GM23248 (cell line): ENCODE measurements around the gene TCF4. TPM values are rescaled to one million over a fixed set of nuclear protein-coding genes. Genes with fewer than 3 reads are reported as not detected.

Experiments
- DNase-seq: peaks from one replicate; pipeline ENCODE4 v3.0.0-alpha.2; 2015
- H2AFZ ChIP-seq: fragments of 200-600 bp; sonication (generic); 2 replicates; pipeline ENCODE4 v1.6.1; 2016; ENCODE audit warnings: antibody characterized with exemption
- H3F3A ChIP-seq: fragments of 200-600 bp; sonication (generic); 2 replicates; pipeline ENCODE4 v1.6.1; 2016; ENCODE audit warnings: mild to moderate bottlenecking, antibody characterized with exemption, mixed run types; ENCODE audit not compliant: insufficient read depth
- H3K27ac ChIP-seq: fragments of 200-600 bp; sonication (generic); 2 replicates; pipeline ENCODE4 v1.5.1; 2016; ENCODE audit warnings: mild to moderate bottlenecking
- H3K27me3 ChIP-seq: fragments of 200-600 bp; sonication (generic); replicated peaks from 2 replicates; pipeline ENCODE4 v1.6.1; 2016; ENCODE audit warnings: mild to moderate bottlenecking; ENCODE audit not compliant: insufficient read depth
- H3K36me3 ChIP-seq: fragments of 200-600 bp; sonication (generic); 2 replicates; pipeline ENCODE4 v1.6.1; 2016; ENCODE audit warnings: low read depth, mild to moderate bottlenecking
- H3K4me1 ChIP-seq: fragments of 200-600 bp; sonication (generic); 2 replicates; pipeline ENCODE4 v1.6.1; 2016; ENCODE audit warnings: mild to moderate bottlenecking; ENCODE audit not compliant: insufficient read depth
- H3K4me2 ChIP-seq: fragments of 200-600 bp; sonication (generic); one replicate; pipeline ENCODE4 v1.6.1; 2016; ENCODE audit warnings: mild to moderate bottlenecking; ENCODE audit not compliant: unreplicated experiment
- H3K4me3 ChIP-seq: fragments of 200-600 bp; sonication (generic); 2 replicates; pipeline ENCODE4 v1.5.1; 2016; ENCODE audit warnings: mild to moderate bottlenecking
- H3K79me2 ChIP-seq: fragments of 200-600 bp; sonication (generic); 2 replicates; pipeline ENCODE4 v1.6.1; 2016; ENCODE audit warnings: mild to moderate bottlenecking; ENCODE audit not compliant: insufficient read depth
- H3K9ac ChIP-seq: fragments of 200-600 bp; sonication (generic); 2 replicates; pipeline ENCODE4 v1.6.1; 2016; ENCODE audit warnings: mild to moderate bottlenecking
- H3K9me2 ChIP-seq: fragments of 200-600 bp; sonication (generic); 2 replicates; pipeline ENCODE4 v1.6.1; 2016; ENCODE audit warnings: mixed run types, mild to moderate bottlenecking, moderate library complexity; ENCODE audit not compliant: insufficient read depth
- H3K9me3 ChIP-seq: fragments of 200-600 bp; sonication (generic); one replicate; pipeline ENCODE4 v1.6.1; 2017; ENCODE audit warnings: low read depth
- H4K20me1 ChIP-seq: fragments of 200-600 bp; sonication (generic); 2 replicates; pipeline ENCODE4 v1.6.0; 2016; ENCODE audit not compliant: insufficient read depth
- EZH2 ChIP-seq: fragments of 200-600 bp; sonication (generic); IDR thresholded peaks from 2 replicates; pipeline ENCODE4 v1.6.1; 2018; ENCODE audit warnings: antibody characterized with exemption, mild to moderate bottlenecking; ENCODE audit not compliant: insufficient read depth, poor library complexity, severe bottlenecking
- EZH2phosphoT487 ChIP-seq: fragments of 200-600 bp; sonication (generic); IDR thresholded peaks from 2 replicates; pipeline ENCODE4 v1.6.1; 2018; ENCODE audit warnings: antibody characterized with exemption, moderate library complexity, mild to moderate bottlenecking, low read depth; ENCODE audit not compliant: insufficient read depth
- WGBS, 2 experiments: methylation state at CpG; one replicate each; pipeline ENCODE4 v1.1.6; 2015 to 2017; ENCODE audit warnings: low lambda C conversion rate in 2 of 2, low coverage in 1 of 2; ENCODE audit errors: missing lambda C conversion rate in 2 of 2; 5-methylcytosine and 5-hydroxymethylcytosine counted together
- in situ Hi-C: fragments of 300-500 bp; cut with MboI; formaldehyde crosslinking; loops from 2 replicates; pipeline ENCODE4 v1.15.0; 2020
- polyA plus RNA-seq: library from polyadenylated mRNA; unstranded; fragments of >200 nt; fragmentation: Nextera tagmentation; extraction: Ambion mirVana; gene quantifications from 2 replicates; pipeline ENCODE4 v1.2.1, GENCODE V29; 2016
- total RNA-seq: library from RNA; depleted of rRNA; stranded (reverse); fragments of >200 nt; shearing (Covaris generic); gene quantifications from 2 replicates; pipeline ENCODE4 v1.2.3, GENCODE V29; 2014

TCF4 gene
- total and polyA plus RNA-seq, 2 experiments from 2014 or later, result 54.5 to 59.3 TPM

DNA sequence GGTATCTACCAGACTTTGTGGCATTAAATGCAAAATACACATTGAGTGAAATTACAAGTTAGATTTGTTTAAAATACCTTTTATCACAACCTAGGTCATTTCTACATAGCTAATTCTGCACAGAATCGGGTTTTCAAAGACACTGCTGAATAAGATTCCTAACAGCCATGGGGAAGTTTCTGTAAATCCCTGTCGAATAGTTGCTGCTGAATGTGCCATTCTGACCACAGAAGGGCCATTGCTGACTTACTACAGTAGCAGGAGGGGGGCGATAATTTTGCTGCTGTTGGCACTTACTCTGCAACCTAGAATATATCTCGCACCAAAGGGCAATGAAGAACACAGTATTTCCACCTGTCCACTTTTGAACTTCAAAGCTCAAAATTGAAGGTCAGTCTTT lies 232.8 kb downstream of the TCF4 start:
- Histone ChIP-seq H3K27ac (no peak overlapping the region), H2AFZ (no peak overlapping the region), H3K9ac (no peak overlapping the region), H3K36me3 (no peaks in the 10 kb centered on the region), H3K9me2 (no peaks in the 10 kb centered on the region; the same call in 1 of the 2 replicates), H3K4me2 (no peak overlapping the region), H3K4me3 (no peak overlapping the region), H4K20me1 (no peaks in the 10 kb centered on the region), H3K9me3 (no peaks in the 10 kb centered on the region), H3K4me1 (peaks cover 24% of the 10 kb centered on the region), H3K27me3 (no peaks in the 10 kb centered on the region), H3K79me2 (peaks cover 65% of the 10 kb centered on the region), H3F3A (no peaks in the 10 kb centered on the region)
- no peak for TF ChIP-seq EZH2
- in situ Hi-C loops, result no loop called here
- WGBS, 2 experiments, result 90% methylated on average over 4 of the region's 4 CpGs
- no peak for DNase-seq

DNA sequence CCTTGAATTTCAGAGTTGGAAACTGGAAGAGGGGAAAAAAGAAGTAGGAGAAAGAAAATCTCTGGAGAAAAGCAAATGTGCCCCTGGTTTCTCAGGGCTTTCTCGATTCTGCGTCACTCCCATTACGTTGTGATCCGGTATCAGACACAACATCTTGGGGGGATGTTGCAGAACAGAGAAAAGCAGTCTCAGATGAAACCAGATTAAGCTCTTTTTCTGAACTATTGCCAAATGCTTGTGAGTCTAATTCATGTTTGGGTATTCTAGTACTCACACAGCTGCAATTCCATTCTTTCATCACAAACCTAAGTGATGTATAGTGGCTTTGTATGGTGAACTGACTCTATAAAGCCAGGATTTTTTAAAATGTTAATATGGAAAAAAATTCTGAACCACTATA lies 233.2 kb downstream of the TCF4 start:
- H3K79me2 ChIP-seq, result peaks cover 63% of the 10 kb centered on the region
- no peak overlapping the region for H3K9ac ChIP-seq
- TF ChIP-seq EZH2phosphoT487, result no peak
- TF ChIP-seq EZH2, result no peak
- H3K27me3 ChIP-seq, result no peaks in the 10 kb centered on the region
- DNase-seq, result peak; percentile 31
- no peaks in the 10 kb centered on the region for H3K9me3 ChIP-seq
- in situ Hi-C loops, result no loop called here
- no peaks in the 10 kb centered on the region; the same call in 1 of the 2 replicates for H3K9me2 ChIP-seq
- peaks cover 24% of the 10 kb centered on the region for H3K4me1 ChIP-seq
- WGBS, 2 experiments, result 81 to 86% methylated on average over 4 of the region's 4 CpGs
- H3F3A ChIP-seq, result no peaks in the 10 kb centered on the region
- no peak overlapping the region for H2AFZ ChIP-seq
- no peak overlapping the region for H3K27ac ChIP-seq
- no peaks in the 10 kb centered on the region for H4K20me1 ChIP-seq
- no peaks in the 10 kb centered on the region for H3K36me3 ChIP-seq
- H3K4me3 ChIP-seq, result no peak overlapping the region
- H3K4me2 ChIP-seq, result no peak overlapping the region

DNA sequence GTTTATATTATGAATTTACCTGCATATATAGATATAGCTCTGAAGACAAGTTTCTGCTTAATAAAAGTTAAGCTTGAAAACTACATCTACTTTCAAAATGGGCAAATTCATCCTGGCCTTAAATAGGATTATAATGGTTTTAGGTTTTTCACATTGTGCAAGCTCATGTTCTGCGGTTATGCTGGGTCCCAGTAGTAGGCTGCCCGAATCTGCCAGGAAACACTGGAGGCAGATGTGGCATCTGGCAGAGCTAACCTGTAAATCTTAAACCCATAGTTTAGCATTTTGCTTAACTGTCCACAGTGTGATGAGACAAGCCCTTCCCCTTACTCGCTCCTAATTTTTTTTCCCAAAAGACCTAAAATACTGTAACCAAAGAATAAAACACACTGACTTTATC lies 234.2 kb downstream of the TCF4 start:
- DNase-seq, result peak; percentile 24
- Histone ChIP-seq H3K27ac (no peak overlapping the region), H3K9me2 (no peaks in the 10 kb centered on the region; the same call in 1 of the 2 replicates), H3K9ac (no peak overlapping the region), H3K9me3 (no peaks in the 10 kb centered on the region), H3K4me2 (no peak overlapping the region), H3K4me3 (no peak overlapping the region), H2AFZ (no peak overlapping the region), H3K4me1 (peaks cover 24% of the 10 kb centered on the region), H4K20me1 (no peaks in the 10 kb centered on the region), H3K27me3 (no peaks in the 10 kb centered on the region), H3F3A (no peaks in the 10 kb centered on the region), H3K79me2 (peaks cover 65% of the 10 kb centered on the region), H3K36me3 (no peaks in the 10 kb centered on the region)
- in situ Hi-C loops, result no loop called here
- 57 to 66% methylated on average over 3 of the region's 3 CpGs for WGBS, 2 experiments
- TF ChIP-seq EZH2 (no peak), EZH2phosphoT487 (no peak)

DNA sequence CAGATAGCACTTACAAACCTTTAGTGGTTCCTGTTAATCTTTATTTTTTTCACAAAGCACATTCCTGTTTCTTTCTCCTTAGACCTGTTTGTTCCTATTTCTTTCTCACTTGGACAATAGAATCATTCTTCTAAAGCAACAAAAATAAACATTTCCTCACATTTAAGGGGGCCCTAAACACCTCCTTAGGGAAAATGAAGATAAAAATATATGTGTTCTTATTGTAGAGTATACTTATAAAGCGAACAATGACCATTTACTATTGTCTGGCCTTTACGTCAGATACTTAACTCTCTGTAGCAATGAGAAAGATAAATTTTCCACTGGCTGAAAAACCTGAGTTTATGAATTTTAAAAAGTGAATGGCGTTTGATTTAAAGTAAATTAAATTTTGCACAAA lies 234.6 kb downstream of the TCF4 start:
- peaks cover 63% of the 10 kb centered on the region for H3K79me2 ChIP-seq
- H3K4me3 ChIP-seq, result no peak overlapping the region
- no peaks in the 10 kb centered on the region for H3F3A ChIP-seq
- no peak overlapping the region for H3K4me2 ChIP-seq
- no peaks in the 10 kb centered on the region for H3K36me3 ChIP-seq
- no peak overlapping the region for H3K9ac ChIP-seq
- in situ Hi-C loops, result no loop called here
- no peaks in the 10 kb centered on the region for H3K27me3 ChIP-seq
- no peak overlapping the region for H2AFZ ChIP-seq
- no peak for TF ChIP-seq EZH2phosphoT487
- TF ChIP-seq EZH2, result no peak
- H4K20me1 ChIP-seq, result no peaks in the 10 kb centered on the region
- DNase-seq, result no peak
- 96 to 98% methylated on average over 3 of the region's 3 CpGs for WGBS, 2 experiments
- no peak overlapping the region for H3K27ac ChIP-seq
- H3K4me1 ChIP-seq, result peaks cover 24% of the 10 kb centered on the region
- H3K9me2 ChIP-seq, result no peaks in the 10 kb centered on the region; the same call in 1 of the 2 replicates
- no peaks in the 10 kb centered on the region for H3K9me3 ChIP-seq
